AG04450 (cell line): Measurements from ENCODE around the gene SZRD1. TPM values are rescaled to one million over a fixed set of nuclear protein-coding genes. Genes with fewer than 3 reads are reported as not detected.

Experiments
- CTCF ChIA-PET: fragments of 300-600, 350-600 bp; formaldehyde crosslinking; extraction: SDS; loops from one replicate; lab custom pipeline; 2022; ENCODE audit warnings: antibody characterized with exemption, inconsistent platforms; lab: Charles Lee
- POLR2A ChIA-PET: fragments of 350-600 bp; formaldehyde crosslinking; extraction: SDS; loops from one replicate; lab custom pipeline; 2021; ENCODE audit warnings: antibody characterized with exemption, inconsistent platforms; lab: Yijun Ruan, JAX
- DNase-seq: peaks from one replicate; pipeline ENCODE4 v3.0.0-alpha.2; 2011; ENCODE audit warnings: low read depth, low spot score
- H3K27ac ChIP-seq: one replicate; pipeline ENCODE4 v1.5.1; 2012; ENCODE audit warnings: low read depth, low read length, control low read depth
- H3K27me3 ChIP-seq: one replicate; pipeline ENCODE4 v1.6.0; 2012; ENCODE audit warnings: low read length; ENCODE audit not compliant: control insufficient read depth, insufficient read depth
- H3K4me3 ChIP-seq: 2 replicates; pipeline ENCODE4 v1.5.1; 2011; ENCODE audit warnings: mild to moderate bottlenecking, low read depth, low read length, control low read depth
- H3K9me3 ChIP-seq: 2 replicates; pipeline ENCODE4 v1.5.1; 2012; ENCODE audit warnings: low read length; ENCODE audit not compliant: control insufficient read depth, insufficient read depth
- polyA plus RNA-seq: library from polyadenylated mRNA; depleted of rRNA; stranded (reverse); fragments of >200 nt; gene quantifications from 2 replicates; pipeline ENCODE4 v1.2.3, GENCODE V29; 2011
- TF ChIP-seq, protein P1 (sequence below): IDR thresholded peaks from 2 replicates; pipeline ENCODE4 v1.5.1; 2011; ENCODE audit warnings: low read depth, low read length, control low read depth, inconsistent platforms

Gene SZRD1
- polyA plus RNA-seq, 1 experiment = 92.0 TPM

DNA sequence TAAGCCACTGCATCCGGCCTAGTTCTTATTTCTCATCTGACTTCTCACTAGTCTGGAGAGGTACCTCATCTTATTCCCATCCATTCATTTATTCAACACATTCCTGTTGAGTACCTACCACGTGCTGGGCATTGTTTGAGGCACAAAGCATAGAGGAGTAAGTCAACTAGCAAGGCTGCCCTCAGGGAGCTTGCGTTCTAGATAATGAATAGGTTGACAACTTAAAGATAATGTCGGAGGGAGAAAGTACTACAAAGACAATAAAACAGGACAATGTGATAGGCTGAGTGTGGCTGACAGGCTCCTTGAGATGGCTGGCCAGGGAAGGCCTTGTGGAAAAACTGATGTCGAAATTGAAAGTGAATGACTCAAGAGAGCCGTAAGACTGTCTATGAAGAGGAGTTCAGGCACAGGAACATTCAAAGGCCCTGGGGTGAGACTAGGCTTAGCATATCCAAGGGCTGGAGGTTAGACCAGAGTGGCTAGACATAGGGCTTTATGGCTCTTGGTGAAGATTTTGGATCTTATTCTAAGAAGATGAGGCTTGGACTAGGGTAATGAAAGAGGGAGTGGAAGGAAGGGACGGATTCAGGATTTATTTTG is 51.9 kb downstream of the SZRD1 start:
- Histone ChIP-seq H3K9me3 (no peaks in the 10 kb centered on the region; the same call in 1 of the 2 replicates), H3K27me3 (peaks cover 17% of the 10 kb centered on the region), H3K27ac (no peak overlapping the region), H3K4me3 (no peak overlapping the region)
- ChIA-PET CTCF (interaction anchor here (2.1 kb wide), 1 partner anchor 21 kb away, joined by 5 read pairs; no protein-coding TSS in a partner anchor), POLR2A (no interaction called here)
- DNase-seq = no peak
- TF ChIP-seq, protein P1, sequence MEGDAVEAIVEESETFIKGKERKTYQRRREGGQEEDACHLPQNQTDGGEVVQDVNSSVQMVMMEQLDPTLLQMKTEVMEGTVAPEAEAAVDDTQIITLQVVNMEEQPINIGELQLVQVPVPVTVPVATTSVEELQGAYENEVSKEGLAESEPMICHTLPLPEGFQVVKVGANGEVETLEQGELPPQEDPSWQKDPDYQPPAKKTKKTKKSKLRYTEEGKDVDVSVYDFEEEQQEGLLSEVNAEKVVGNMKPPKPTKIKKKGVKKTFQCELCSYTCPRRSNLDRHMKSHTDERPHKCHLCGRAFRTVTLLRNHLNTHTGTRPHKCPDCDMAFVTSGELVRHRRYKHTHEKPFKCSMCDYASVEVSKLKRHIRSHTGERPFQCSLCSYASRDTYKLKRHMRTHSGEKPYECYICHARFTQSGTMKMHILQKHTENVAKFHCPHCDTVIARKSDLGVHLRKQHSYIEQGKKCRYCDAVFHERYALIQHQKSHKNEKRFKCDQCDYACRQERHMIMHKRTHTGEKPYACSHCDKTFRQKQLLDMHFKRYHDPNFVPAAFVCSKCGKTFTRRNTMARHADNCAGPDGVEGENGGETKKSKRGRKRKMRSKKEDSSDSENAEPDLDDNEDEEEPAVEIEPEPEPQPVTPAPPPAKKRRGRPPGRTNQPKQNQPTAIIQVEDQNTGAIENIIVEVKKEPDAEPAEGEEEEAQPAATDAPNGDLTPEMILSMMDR = no peak

DNA sequence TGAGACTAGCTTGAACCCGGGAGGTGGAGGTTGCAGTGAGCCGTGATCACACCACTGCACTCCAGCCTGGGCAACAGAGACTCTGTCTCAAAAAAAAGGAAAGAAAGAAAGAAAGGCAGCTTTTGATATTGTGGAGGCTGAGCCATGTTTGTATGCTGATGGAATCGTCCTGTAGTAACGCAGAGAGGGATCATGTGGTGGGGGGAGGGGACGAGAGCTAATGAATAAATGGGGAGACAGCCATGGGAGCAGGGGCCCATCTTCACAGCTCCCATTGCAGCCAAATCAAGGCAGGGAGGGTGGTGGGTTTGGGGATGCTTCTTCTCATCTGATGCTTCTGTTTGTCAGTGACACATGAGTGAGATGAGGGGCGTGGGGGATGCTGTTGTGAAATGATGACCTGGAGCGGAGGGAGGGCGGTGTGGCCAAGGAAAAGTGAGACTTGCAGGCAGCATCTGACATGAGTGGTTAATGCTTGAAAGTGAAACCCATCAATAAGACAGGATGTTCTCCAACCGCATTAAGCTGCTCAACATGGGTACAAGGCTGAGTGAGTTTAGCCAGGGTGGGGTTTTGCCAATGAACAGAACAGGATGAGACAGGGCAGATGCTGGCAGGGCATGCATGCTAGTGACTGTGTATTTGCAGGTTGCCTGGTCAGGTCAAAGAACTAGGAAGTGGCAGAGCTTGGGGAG is 53.5 kb downstream of the SZRD1 start:
- no peaks in the 10 kb centered on the region; the same call in 1 of the 2 replicates for H3K9me3 ChIP-seq
- CTCF ChIA-PET = interaction anchor here (1.1 kb wide), 1 partner anchor 20 kb away, joined by 5 read pairs; the partner anchor contains the start of gene NECAP2
- no peak overlapping the region for H3K4me3 ChIP-seq
- no peak overlapping the region for H3K27ac ChIP-seq
- TF ChIP-seq, protein P1 = no peak
- H3K27me3 ChIP-seq = peaks cover 17% of the 10 kb centered on the region
- POLR2A ChIA-PET = no interaction called here
- DNase-seq = no peak

DNA sequence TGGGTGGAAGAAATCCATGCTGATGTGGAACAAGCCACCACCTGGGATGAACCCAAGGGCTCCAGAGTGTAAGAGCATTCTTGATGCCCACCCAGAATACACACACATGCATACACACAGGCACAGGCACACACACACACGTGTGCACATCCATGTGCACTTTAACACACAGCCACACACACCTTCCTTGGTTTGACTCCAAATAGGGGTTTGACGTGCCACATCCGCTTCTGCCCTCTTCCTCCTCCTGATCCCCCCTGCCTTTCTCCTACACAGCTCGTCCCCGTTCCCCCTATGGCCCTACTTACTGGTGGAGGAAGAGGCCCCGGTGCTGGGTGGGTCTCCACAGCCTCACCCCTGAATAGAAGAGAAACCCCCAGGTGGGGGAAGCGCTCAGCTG is 54.2 kb downstream of the SZRD1 start:
- POLR2A ChIA-PET = no interaction called here
- CTCF ChIA-PET = no interaction called here

DNA sequence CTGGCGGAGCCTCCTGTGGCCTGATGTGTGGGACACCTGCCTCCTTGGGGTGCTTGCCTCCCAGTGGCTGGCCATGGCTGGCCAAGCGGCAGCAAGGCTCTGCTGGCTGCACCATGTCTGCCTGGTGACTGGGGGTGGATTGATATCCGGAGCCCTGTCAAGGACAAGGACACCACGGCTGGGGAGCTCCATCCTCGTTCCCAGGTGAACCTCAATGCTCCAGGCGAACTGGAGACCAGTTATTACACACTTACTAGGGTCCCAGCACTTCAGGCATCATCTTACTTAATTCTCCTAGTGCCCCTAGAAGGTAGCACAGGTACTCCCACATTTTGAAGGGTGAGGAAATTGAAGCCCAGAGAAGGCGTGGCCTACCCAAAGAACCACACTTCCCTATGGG is 55.0 kb downstream of the SZRD1 start:
- Histone ChIP-seq H3K4me3 (no peak overlapping the region), H3K27ac (no peak overlapping the region), H3K27me3 (peaks cover 17% of the 10 kb centered on the region), H3K9me3 (no peaks in the 10 kb centered on the region; the same call in 1 of the 2 replicates)
- POLR2A ChIA-PET = interaction anchor here (0.7 kb wide), 1 partner anchor 26 kb away, joined by 5 read pairs; no protein-coding TSS in a partner anchor
- CTCF ChIA-PET = no interaction called here
- no peak for DNase-seq
- TF ChIP-seq, protein P1 = no peak

More for the DNA sequence above, 54.2 kb downstream of the SZRD1 start:
- H3K27me3 ChIP-seq = peaks cover 17% of the 10 kb centered on the region
- H3K27ac ChIP-seq = no peak overlapping the region
- no peaks in the 10 kb centered on the region; the same call in 1 of the 2 replicates for H3K9me3 ChIP-seq
- H3K4me3 ChIP-seq = no peak overlapping the region
- TF ChIP-seq, protein P1 = no peak
- no peak for DNase-seq
